B cell (primary cell): Measurements from ENCODE around the gene DENND2C. TPM values are rescaled to one million over a fixed set of nuclear protein-coding genes. Genes with fewer than 3 reads are reported as not detected.

Source experiments
- ATAC-seq: fragments of 200-7000 bp; cut with Tn5 transposase; one replicate; pipeline ENCODE4 v1.10.0; 2021; ENCODE audit warnings: low read depth, mild to moderate bottlenecking, moderate number of reproducible peaks, moderate library complexity
- CTCF ChIA-PET: fragments of 350-600 bp; sonication (Branson Sonifier 250); formaldehyde crosslinking; loops from one replicate; lab custom pipeline; 2021; ENCODE audit warnings: antibody characterized with exemption, inconsistent platforms; lab: Charles Lee
- POLR2A ChIA-PET: fragments of 350-600 bp; sonication (Branson Sonifier 250); formaldehyde crosslinking; loops from one replicate; lab custom pipeline; 2021; ENCODE audit warnings: antibody characterized with exemption; lab: Charles Lee
- DNase-seq: peaks from one replicate; pipeline ENCODE4 v3.0.0; 2013
- H2AFZ ChIP-seq: 2 replicates; pipeline ENCODE4 v1.6.1; 2012; ENCODE audit warnings: mild to moderate bottlenecking, low read depth, low read length; ENCODE audit not compliant: insufficient read depth, poor library complexity, severe bottlenecking
- H3K27ac ChIP-seq, 2 donors: 1 replicate in 1 of 2; 2 replicates in 1 of 2; pipeline ENCODE4 v1.5.1; 2012 to 2013; ENCODE audit warnings: low read length in 2 of 2, mild to moderate bottlenecking in 2 of 2, moderate library complexity in 1 of 2
- H3K27me3 ChIP-seq, 4 experiments: fragments of 200-600 bp in 1 of 4; sonication (generic) in 1 of 4; replicated peaks in 1 of 4; 1 replicate in 2 of 4; 2 replicates in 2 of 4; pipeline versions ENCODE4 v1.6.1 to v1.7.0; 2013 to 2016; ENCODE audit warnings: low read length in 3 of 4, mild to moderate bottlenecking in 2 of 4, mixed read lengths in 1 of 4, moderate library complexity in 1 of 4; ENCODE audit not compliant: insufficient read depth in 4 of 4, control insufficient read depth in 3 of 4; ENCODE audit errors: control extremely low read depth in 1 of 4
- H3K36me3 ChIP-seq, 2 experiments: replicated peaks in 1 of 2; 1 replicate in 1 of 2; 2 replicates in 1 of 2; pipeline versions ENCODE4 v1.6.1 to v1.7.1; 2013; ENCODE audit warnings: low read length in 1 of 2; ENCODE audit not compliant: insufficient read depth in 2 of 2, control insufficient read depth in 1 of 2; ENCODE audit errors: control extremely low read depth in 1 of 2, extremely low read depth in 1 of 2
- H3K4me1 ChIP-seq, 2 donors: fragments of 200-600 bp in 1 of 2; sonication (generic) in 1 of 2; 1 replicate in 1 of 2; 2 replicates in 1 of 2; pipeline versions ENCODE4 v1.5.1 to v1.6.1; 2013 to 2017; ENCODE audit warnings: low read length in 2 of 2; ENCODE audit not compliant: control insufficient read depth in 2 of 2, insufficient read depth in 2 of 2
- H3K4me2 ChIP-seq: replicated peaks from 2 replicates; pipeline ENCODE3; 2012; ENCODE audit warnings: mild to moderate bottlenecking, low read depth, low read length; ENCODE audit not compliant: poor library complexity, severe bottlenecking
- H3K4me3 ChIP-seq, 5 experiments: fragments of 200-600 bp in 1 of 5; sonication (generic) in 1 of 5; 1 replicate in 3 of 5; 2 replicates in 2 of 5; pipeline versions ENCODE4 v1.5.1 to v1.7.0; 2011 to 2016; ENCODE audit warnings: low read length in 4 of 5, mild to moderate bottlenecking in 4 of 5, low read depth in 2 of 5, control low read depth in 1 of 5, moderate library complexity in 1 of 5; ENCODE audit not compliant: insufficient read depth in 1 of 5; ENCODE audit errors: control extremely low read depth in 1 of 5, extremely low read depth in 1 of 5
- H3K79me2 ChIP-seq: fragments of 200-600 bp; sonication (generic); one replicate; pipeline ENCODE4 v1.6.0; 2016; ENCODE audit warnings: low read length; ENCODE audit not compliant: control insufficient read depth, insufficient read depth
- H3K9ac ChIP-seq: fragments of 200-600 bp; sonication (generic); 2 replicates; pipeline ENCODE4 v1.6.1; 2017; ENCODE audit warnings: mild to moderate bottlenecking, low read length, moderate library complexity
- H3K9me3 ChIP-seq, 3 donors: one replicate each; pipeline versions ENCODE4 v1.6.1 to v1.7.1; 2013; ENCODE audit warnings: low read length in 2 of 3; ENCODE audit not compliant: control insufficient read depth in 2 of 3, insufficient read depth in 1 of 3; ENCODE audit errors: control extremely low read depth in 1 of 3
- H4K20me1 ChIP-seq: 2 replicates; pipeline ENCODE4 v1.6.0; 2012; ENCODE audit warnings: mild to moderate bottlenecking, low read length; ENCODE audit not compliant: insufficient read depth, control insufficient read depth, poor library complexity, severe bottlenecking
- H3K27ac Mint-ChIP-seq: one replicate; pipeline ENCODE4 v1.8.0; 2021; ENCODE audit warnings: mixed read lengths
- H3K27me3 Mint-ChIP-seq: one replicate; pipeline ENCODE4 v1.8.0; 2021; ENCODE audit warnings: mixed read lengths
- H3K4me1 Mint-ChIP-seq: one replicate; pipeline ENCODE4 v1.8.0; 2021; ENCODE audit warnings: mixed read lengths
- H3K4me3 Mint-ChIP-seq: one replicate; pipeline ENCODE4 v1.8.0; 2021; ENCODE audit warnings: mixed read lengths
- H3K9me3 Mint-ChIP-seq: one replicate; pipeline ENCODE4 v1.8.0; 2022; ENCODE audit warnings: mixed read lengths; ENCODE audit not compliant: insufficient read depth
- EZH2 ChIP-seq: IDR thresholded peaks from 2 replicates; pipeline ENCODE4 v1.6.1; 2012; ENCODE audit warnings: borderline replicate concordance, low read depth, mild to moderate bottlenecking, moderate library complexity, low read length; ENCODE audit not compliant: insufficient read depth, poor library complexity, severe bottlenecking
- WGBS: methylation state at CpG from one replicate; pipeline ENCODE4 v1.1.5; 2013; ENCODE audit warnings: missing lambda C conversion rate; ENCODE audit not compliant: insufficient coverage; 5-methylcytosine and 5-hydroxymethylcytosine counted together
- intact Hi-C: fragments of 100-400 bp; cut with micrococcal nuclease; formaldehyde crosslinking; loops from one replicate; pipeline ENCODE4 v1.10.0; 2022
- polyA plus RNA-seq: library from polyadenylated mRNA; depleted of rRNA; stranded (reverse); fragments of >200 nt; gene quantifications from 2 replicates; pipeline ENCODE4 v1.2.3, GENCODE V29; 2012
- total RNA-seq, 2 donors: library from RNA; stranded (reverse); fragments of 120-200 nt in 1 of 2; gene quantifications; 1 replicate in 1 of 2; 2 replicates in 1 of 2; pipeline versions ENCODE4 v1.2.3 to v1.2.4, GENCODE V29; 2013 to 2022
- TF ChIP-seq, protein P1 (sequence below): fragments of 200-600 bp; IDR thresholded peaks from one replicate; pipeline ENCODE4 v1.8.0; 2022; ENCODE audit warnings: antibody characterized with exemption, mild to moderate bottlenecking

Gene DENND2C
- total and polyA plus RNA-seq, 2 donors (not counting 1 experiment from before 2014, with no cell fraction given) = 0.18 to 0.76 TPM

DNA sequence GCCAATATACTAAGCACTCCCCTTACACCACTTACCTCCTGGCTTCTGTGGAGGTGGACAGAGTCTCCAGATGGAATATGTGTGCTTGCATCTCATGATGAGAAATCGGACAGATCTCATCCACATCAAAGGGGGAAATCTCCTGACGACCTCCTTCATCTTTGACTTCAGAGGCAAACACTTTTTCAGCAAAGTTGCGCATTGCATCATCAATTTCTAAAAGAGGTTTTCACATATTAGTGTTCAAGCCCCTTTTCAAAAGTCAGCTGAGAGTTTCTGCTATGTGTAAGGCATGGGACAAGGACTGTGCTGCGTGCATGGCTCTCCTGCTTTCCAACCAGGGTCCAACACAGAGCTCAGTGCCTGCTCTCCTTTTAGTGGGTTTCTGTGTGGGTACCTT is 18.7 kb upstream of the DENND2C start:
- Histone ChIP-seq H3K36me3 (no peaks in the 10 kb centered on the region), H3K9ac (no peak overlapping the region), H3K4me1 (no peaks in the 10 kb centered on the region), H3K4me2 (no peak overlapping the region), H3K9me3 (no peaks in the 10 kb centered on the region), H4K20me1 (no peaks in the 10 kb centered on the region), H3K79me2 (no peaks in the 10 kb centered on the region), H3K27me3 (peaks cover 0 to 22% (median 12%) of the 10 kb centered on the region in 4 experiments), H3K27ac (no peak overlapping the region), H2AFZ (no peak overlapping the region), H3K4me3 (no peak overlapping the region)
- Mint-ChIP-seq H3K4me1 (no peaks in the 10 kb centered on the region), H3K27me3 (peaks cover 58% of the 10 kb centered on the region), H3K9me3 (no peaks in the 10 kb centered on the region), H3K27ac (no peak overlapping the region), H3K4me3 (no peak overlapping the region)
- DNase-seq (no peak), ATAC-seq (no peak)
- CTCF ChIA-PET = no interaction called here
- 96% methylated on average over 3 of the region's 4 CpGs for WGBS
- TF ChIP-seq EZH2 = no peak
- TF ChIP-seq, protein P1, sequence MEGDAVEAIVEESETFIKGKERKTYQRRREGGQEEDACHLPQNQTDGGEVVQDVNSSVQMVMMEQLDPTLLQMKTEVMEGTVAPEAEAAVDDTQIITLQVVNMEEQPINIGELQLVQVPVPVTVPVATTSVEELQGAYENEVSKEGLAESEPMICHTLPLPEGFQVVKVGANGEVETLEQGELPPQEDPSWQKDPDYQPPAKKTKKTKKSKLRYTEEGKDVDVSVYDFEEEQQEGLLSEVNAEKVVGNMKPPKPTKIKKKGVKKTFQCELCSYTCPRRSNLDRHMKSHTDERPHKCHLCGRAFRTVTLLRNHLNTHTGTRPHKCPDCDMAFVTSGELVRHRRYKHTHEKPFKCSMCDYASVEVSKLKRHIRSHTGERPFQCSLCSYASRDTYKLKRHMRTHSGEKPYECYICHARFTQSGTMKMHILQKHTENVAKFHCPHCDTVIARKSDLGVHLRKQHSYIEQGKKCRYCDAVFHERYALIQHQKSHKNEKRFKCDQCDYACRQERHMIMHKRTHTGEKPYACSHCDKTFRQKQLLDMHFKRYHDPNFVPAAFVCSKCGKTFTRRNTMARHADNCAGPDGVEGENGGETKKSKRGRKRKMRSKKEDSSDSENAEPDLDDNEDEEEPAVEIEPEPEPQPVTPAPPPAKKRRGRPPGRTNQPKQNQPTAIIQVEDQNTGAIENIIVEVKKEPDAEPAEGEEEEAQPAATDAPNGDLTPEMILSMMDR = no peak
- POLR2A ChIA-PET = no interaction called here
- intact Hi-C loops = no loop called here

DNA sequence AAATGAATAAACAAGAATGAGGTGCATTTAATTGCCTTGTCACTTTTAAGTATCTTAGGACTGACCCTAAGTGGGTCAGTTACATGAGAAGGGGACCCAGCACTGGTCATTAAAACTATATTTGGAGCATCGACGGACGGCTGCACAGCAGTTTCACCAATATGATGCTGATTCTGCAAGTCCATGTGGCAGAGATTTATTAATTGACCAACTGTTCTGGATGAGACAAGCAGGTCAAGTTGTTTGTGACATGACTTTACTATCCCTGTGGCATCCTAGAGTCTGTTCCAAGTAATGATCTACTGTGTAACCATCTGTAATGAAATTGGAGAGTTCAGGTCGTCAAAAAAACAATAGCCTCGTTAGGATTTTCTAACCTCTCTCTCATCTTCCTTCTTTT is 16.0 kb upstream of the DENND2C start:
- H3K27ac ChIP-seq = no peak overlapping the region
- no peaks in the 10 kb centered on the region for H4K20me1 ChIP-seq
- no peak overlapping the region for H2AFZ ChIP-seq
- H3K9me3 Mint-ChIP-seq = no peaks in the 10 kb centered on the region
- no peak overlapping the region for H3K4me3 Mint-ChIP-seq
- no peaks in the 10 kb centered on the region for H3K79me2 ChIP-seq
- H3K9me3 ChIP-seq = no peaks in the 10 kb centered on the region
- ChIA-PET POLR2A (no interaction called here), CTCF (no interaction called here)
- intact Hi-C loops = no loop called here
- DNase-seq = no peak
- no peak overlapping the region for H3K27ac Mint-ChIP-seq
- whole genome bisulfite sequencing = 100% methylated on average over 3 of the region's 5 CpGs
- H3K4me2 ChIP-seq = no peak overlapping the region
- H3K4me3 ChIP-seq = no peak overlapping the region
- no peaks in the 10 kb centered on the region for H3K4me1 ChIP-seq
- TF ChIP-seq, protein P1 = no peak
- no peak for TF ChIP-seq EZH2
- no peaks in the 10 kb centered on the region for H3K4me1 Mint-ChIP-seq
- no peak for ATAC-seq
- H3K36me3 ChIP-seq = no peaks in the 10 kb centered on the region
- H3K9ac ChIP-seq = no peak overlapping the region
- peaks cover 55% of the 10 kb centered on the region for H3K27me3 Mint-ChIP-seq
- peaks cover 0 to 22% (median 12%) of the 10 kb centered on the region in 4 experiments for H3K27me3 ChIP-seq
